ENCODE data around the gene LSR.

Gene LSR

GRCh38 chr19:35314031-35314430 is 65.2 kb downstream of the LSR start:
- TF ChIP-seq USF1 (IDR thresholded peaks at IDR 0.05) (no peak), YY1 (IDR thresholded peaks at IDR 0.05; ENCODE audit: low read depth) (no peak), TEAD4 (IDR thresholded peaks at IDR 0.05) (no peak), RAD21 (IDR thresholded peaks at IDR 0.05; ENCODE audit: low read depth) (no peak), TAF1 (IDR thresholded peaks at IDR 0.05; ENCODE audit: low read depth) (no peak), ZBTB7A (IDR thresholded peaks at IDR 0.05; ENCODE audit: low read depth) (no peak), MAX (IDR thresholded peaks at IDR 0.05) (no peak), FOXM1 (IDR thresholded peaks at IDR 0.05; ENCODE audit: borderline replicate concordance, low read depth) (no peak), NFIC (IDR thresholded peaks at IDR 0.05) (no peak), CREB1 (IDR thresholded peaks at IDR 0.05; ENCODE audit: low read depth) (no peak), EP300 (IDR thresholded peaks at IDR 0.05; ENCODE audit: borderline replicate concordance) (no peak), TCF12 (IDR thresholded peaks at IDR 0.05; ENCODE audit: low read depth) (no peak), EGR1 (IDR thresholded peaks at IDR 0.05) (no peak), CEBPB (IDR thresholded peaks at IDR 0.05) (no peak), REST (IDR thresholded peaks at IDR 0.05; ENCODE audit: low read depth) (no peak)

GRCh38 chr19:35314858-35315470 is 66.2 kb downstream of the LSR start:
- TF ChIP-seq EP300 (IDR thresholded peaks at IDR 0.05; ENCODE audit: borderline replicate concordance) (no peak), TEAD4 (IDR thresholded peaks at IDR 0.05) (no peak)

GRCh38 chr19:35315883-35316282 is 67.1 kb downstream of the LSR start:
- TF ChIP-seq MAX (IDR thresholded peaks at IDR 0.05) (no peak), CREB1 (IDR thresholded peaks at IDR 0.05; ENCODE audit: low read depth) (no peak), TAF1 (IDR thresholded peaks at IDR 0.05; ENCODE audit: low read depth) (no peak)

GRCh38 chr19:35316560-35316959 is 67.8 kb downstream of the LSR start:
- TF ChIP-seq NFIC (IDR thresholded peaks at IDR 0.05) (no peak), REST (IDR thresholded peaks at IDR 0.05; ENCODE audit: low read depth) (no peak), EP300 (IDR thresholded peaks at IDR 0.05; ENCODE audit: borderline replicate concordance) (no peak), USF1 (IDR thresholded peaks at IDR 0.05) (no peak)
